GM06990 (cell line): ENCODE data around the gene GCSAM.

Source experiments
- DNase-seq: peaks from one replicate; pipeline ENCODE4 v3.0.0-alpha.2; 2011; ENCODE audit not compliant: insufficient read length; ENCODE audit errors: extremely low read depth
- H3K27me3 ChIP-seq: replicated peaks from 2 replicates; pipeline ENCODE4 v1.6.0; 2011; ENCODE audit warnings: low read length; ENCODE audit not compliant: control insufficient read depth, insufficient read depth
- H3K36me3 ChIP-seq: 2 replicates; pipeline ENCODE4 v1.5.1; 2011; ENCODE audit warnings: low read length; ENCODE audit not compliant: control insufficient read depth, insufficient read depth
- H3K4me3 ChIP-seq: replicated peaks from 2 replicates; pipeline ENCODE4 v1.5.1; 2011; ENCODE audit warnings: low read depth, mild to moderate bottlenecking, control low read depth, low read length
- TF ChIP-seq, protein P1 (sequence below): IDR thresholded peaks from 2 replicates; pipeline ENCODE4 v1.5.1; 2011; ENCODE audit warnings: low read length, control low read depth, mild to moderate bottlenecking, inconsistent platforms; ENCODE audit not compliant: insufficient read depth, poor library complexity, severe bottlenecking

Gene GCSAM

DNA sequence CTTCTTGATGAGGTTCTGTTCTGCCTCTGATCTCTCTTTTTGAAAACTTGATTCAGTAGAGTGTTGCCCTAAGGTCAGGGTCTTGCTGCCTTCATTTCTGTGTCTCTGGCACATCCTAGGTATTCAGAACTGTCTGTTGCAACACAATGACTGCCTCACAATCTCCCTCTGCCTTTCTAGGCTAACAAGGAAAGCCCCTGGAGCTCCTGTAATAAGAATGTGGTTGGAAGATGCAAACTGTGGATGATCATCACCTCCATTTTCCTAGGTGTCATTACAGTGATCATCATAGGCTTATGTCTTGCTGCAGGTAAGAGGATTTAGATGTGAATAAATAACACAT is 39.9 kb downstream of the GCSAM start:
- TF ChIP-seq, protein P1, sequence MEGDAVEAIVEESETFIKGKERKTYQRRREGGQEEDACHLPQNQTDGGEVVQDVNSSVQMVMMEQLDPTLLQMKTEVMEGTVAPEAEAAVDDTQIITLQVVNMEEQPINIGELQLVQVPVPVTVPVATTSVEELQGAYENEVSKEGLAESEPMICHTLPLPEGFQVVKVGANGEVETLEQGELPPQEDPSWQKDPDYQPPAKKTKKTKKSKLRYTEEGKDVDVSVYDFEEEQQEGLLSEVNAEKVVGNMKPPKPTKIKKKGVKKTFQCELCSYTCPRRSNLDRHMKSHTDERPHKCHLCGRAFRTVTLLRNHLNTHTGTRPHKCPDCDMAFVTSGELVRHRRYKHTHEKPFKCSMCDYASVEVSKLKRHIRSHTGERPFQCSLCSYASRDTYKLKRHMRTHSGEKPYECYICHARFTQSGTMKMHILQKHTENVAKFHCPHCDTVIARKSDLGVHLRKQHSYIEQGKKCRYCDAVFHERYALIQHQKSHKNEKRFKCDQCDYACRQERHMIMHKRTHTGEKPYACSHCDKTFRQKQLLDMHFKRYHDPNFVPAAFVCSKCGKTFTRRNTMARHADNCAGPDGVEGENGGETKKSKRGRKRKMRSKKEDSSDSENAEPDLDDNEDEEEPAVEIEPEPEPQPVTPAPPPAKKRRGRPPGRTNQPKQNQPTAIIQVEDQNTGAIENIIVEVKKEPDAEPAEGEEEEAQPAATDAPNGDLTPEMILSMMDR: no peak
- no peak overlapping the region for H3K4me3 ChIP-seq

DNA sequence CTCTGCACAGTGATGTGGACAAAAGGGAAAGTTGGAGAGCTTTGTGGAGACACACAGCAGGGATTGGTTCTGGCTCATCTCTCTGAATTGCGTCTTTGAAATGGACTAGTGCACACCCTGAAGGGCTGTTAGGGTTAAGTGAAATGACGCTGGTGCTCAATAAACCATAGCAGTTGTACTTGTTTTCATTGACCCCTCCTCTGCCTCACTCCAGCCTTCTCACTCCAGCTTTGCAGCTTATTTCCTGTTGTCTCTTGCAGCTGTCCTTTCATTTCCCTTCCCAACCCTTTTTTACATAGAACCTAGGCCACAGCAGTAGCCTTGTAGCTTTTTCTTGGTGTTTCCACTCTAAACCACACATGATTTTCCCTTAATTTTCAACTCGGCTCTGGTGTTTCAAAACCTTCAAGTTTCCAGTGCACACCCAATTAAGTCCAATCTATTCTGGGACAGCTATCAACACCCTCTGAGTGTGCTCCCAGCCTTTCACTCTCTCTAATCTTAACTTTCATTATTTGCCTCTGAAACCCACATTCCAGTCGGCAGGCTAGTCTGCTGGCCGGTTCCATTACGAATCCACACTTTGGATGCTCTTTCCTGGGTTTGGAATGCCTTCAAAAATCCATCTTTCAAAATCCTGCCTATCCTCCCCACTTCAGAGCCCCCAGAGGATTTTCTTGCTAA is 40.4 kb downstream of the GCSAM start:
- Histone ChIP-seq H3K36me3 (no peaks in the 10 kb centered on the region), H3K27me3 (no peaks in the 10 kb centered on the region), H3K4me3 (no peak overlapping the region)
- no peak for DNase-seq
- TF ChIP-seq, protein P1: no peak

More for the DNA sequence above, 39.9 kb downstream of the GCSAM start:
- no peaks in the 10 kb centered on the region for H3K36me3 ChIP-seq
- DNase-seq: no peak
- H3K27me3 ChIP-seq: no peaks in the 10 kb centered on the region

DNA sequence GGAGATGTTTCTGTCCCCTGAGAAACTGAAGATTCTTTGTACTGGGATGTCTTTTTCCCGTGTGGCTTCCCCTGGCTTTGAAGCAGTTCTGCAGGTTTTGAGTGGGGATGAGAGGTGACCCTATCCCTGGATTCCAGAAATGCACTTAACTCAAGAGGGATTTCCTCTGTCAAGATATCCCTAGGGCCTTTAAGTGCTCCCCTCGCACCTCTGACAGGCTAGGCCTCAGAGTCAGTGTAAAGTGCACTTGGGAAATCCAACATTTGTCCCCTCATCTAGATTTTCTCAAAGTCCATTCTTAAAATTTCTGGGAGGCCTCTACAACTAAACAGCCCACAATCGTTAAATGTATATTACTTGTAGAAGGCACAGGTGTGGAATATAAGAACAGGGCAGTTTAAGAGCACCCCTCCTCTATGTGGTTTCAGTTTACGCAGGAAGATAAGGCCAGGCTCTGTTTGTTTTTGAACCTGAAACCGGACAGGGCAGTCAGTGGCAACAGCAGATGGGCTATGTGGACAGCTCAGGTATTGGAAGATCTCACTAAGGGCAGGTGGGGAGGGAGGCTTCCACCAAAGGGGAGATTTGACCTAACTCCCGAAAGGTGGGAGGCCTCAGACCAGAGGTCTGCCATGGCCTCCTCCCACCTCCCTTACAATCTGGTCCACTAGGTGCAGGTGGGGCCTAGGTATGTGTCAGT is 42.0 kb downstream of the GCSAM start:
- TF ChIP-seq, protein P1: no peak
- Histone ChIP-seq H3K27me3 (no peaks in the 10 kb centered on the region), H3K4me3 (no peak overlapping the region), H3K36me3 (no peaks in the 10 kb centered on the region)
- no peak for DNase-seq

DNA sequence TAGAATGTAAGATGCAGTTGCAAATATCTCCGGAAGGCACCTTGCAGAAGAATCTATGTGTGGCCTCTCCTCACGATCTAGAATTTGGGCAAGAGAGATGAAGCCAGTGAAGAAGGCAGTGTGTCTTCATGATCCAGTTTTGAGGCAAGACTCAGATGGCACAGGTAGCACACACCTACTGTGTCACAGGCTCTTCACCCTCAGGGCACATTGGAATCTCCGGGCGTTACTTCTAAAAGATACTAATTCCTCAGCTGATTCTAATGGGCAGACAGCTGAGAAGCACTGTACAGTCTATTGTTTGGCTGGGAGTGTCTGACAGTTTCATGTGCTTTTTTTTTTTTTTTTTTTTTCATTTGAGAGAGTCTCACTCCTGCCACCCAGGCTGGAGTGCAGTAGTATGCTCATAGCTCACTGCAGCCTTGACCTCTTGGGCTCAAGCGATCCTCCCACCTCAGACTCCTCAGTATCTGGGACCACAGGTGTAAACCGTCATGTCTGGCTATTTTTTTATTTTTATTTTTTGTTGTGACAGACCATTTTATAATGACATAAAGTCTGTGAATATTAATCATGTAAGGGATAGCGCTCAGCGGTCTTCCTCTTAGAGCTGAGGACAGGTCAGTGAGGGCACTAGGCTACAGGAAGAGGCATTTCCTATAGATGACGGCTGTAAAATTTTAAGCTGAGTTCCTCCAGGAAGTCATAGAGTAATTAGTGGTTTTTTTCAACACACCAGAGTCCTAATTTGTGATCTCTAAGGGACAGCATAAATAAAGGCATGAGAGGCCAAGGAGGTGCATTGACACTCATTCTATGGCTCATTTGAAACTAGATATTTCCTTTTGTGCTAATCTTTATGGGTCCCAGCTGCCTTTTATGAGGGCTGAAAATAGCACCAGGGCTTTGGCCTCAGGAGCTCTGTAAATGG is 42.8 kb downstream of the GCSAM start:
- no peaks in the 10 kb centered on the region for H3K36me3 ChIP-seq
- no peak overlapping the region for H3K4me3 ChIP-seq
- TF ChIP-seq, protein P1: no peak
- no peak for DNase-seq
- H3K27me3 ChIP-seq: no peaks in the 10 kb centered on the region

DNA sequence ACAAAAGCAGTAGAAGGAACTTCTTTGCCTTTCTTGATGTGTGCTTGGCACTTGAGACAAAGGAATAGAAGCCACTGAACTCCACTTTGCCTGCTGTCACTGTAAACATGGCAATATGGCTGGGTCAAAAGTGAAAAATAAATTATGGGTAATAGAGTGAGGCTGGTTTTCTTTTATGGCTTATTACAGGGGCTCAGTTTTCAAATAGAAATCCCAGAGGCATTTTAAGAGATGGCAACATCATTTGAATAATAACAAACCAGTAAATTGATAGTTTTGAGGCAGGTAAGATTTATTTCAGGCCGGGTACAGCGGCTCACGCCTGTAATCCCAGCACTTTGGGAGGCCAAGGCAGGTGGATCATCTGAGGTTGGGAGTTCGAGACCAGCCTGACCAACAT is 44.1 kb downstream of the GCSAM start:
- no peak for DNase-seq
- TF ChIP-seq, protein P1: no peak
- Histone ChIP-seq H3K36me3 (no peaks in the 10 kb centered on the region), H3K4me3 (no peak overlapping the region), H3K27me3 (no peaks in the 10 kb centered on the region)
